HG02938 (cell line): ENCODE data around the gene STK39.

Source experiments
- ATAC-seq: cut with Tn5 transposase; IDR thresholded peaks from one replicate; pipeline ENCODE4 v1.9.1; 2021; ENCODE audit warnings: mild to moderate bottlenecking, moderate library complexity; ENCODE audit not compliant: unreplicated experiment

Gene STK39

DNA sequence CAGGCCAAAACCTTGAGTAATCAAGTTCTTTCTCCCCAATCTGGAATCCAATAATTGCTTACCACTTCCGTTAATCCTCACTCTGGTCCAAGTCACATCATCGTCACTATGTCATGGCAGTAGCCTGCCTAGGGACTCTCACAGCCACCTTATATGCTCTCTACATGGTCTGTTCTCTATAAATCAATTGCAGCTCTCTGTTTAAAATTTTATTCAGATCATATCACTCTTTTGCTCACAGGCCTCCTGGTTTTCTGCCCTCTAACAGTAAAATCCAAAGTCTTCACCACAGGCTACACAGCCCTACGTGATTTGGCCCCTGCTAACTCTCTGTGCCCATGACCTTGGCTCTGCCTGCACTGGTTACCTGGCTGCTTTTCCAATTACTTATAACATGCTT is 188.7 kb downstream of the STK39 start:
- no peak for ATAC-seq

DNA sequence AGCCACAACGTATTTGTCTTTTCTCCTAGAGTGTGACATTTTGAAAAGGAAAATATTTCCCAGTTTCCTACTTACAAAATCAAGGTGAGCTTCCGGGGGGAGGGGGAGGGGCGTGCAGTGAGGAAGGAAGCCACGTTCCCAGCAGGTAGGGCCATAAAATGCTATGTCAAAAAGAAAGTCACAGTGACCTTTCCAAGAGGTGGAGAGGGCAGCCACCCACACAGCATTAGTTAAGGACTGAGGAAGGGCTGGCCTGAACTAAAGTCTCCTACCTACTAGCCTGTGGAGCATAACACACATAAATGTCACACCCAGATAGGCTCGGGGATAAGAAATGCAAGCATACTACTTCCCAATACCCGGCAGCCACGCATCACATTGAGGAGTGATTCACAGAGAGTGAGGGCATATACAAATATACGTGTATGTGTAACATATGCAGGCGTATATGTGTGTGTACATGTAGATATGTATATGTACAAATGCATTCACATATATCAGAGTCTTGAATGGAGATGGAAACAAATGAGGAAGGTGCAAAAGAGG is 191.1 kb downstream of the STK39 start:
- ATAC-seq = no peak

DNA sequence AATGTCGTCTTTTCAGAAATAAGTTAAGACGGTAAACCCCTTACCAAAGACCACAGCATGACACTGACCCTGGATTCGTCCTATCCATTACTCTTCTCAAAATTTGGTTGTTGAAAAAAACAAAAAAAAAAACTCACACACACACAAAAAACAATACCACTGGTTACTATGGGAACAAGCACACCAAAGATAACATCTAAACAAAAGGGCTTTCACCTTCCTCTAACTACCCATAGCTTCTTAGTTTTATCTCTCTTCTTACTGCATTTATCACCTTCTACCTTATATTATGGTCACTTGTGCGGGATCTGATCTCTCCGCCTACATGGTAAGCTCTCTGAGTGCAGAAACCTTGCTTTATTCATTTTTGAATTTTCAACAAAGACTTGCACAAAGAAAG is 192.7 kb downstream of the STK39 start:
- ATAC-seq = no peak

DNA sequence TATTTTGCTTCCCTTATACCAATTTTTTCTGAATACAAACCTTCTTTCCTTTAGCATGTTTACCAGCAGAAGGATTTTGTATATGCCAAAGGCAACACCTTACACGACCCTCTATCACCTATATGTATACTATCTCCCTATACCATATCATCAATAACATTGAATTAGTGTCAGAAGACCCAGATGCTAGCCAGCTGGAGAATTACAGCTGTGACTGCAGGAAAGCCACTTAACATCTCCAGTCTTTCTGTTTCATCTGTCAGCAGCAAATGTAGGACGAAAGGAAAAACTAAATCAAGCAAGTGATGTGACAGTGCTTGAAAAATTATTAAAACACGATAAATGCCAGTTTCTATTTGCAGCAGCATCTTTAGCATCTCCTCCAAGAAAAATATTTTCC is 193.7 kb downstream of the STK39 start:
- ATAC-seq = no peak

DNA sequence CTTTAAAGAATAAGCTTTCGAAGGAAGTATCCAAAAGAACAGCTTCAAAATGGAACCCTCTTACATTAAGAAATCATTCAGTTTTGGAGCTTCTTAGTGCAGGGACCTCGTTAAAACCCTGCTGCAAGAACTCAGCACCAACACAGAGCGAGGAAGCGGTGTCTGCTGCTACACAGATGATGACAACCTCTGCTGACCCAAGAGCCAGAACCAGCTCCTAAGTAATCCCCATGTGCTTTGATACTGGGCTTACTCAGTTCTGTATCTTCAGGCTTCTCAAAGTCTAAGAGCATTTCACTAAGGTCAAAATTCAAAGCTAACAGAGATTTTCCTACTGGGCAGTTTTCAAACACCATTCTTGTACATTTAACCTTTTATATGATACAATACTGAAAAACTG is 194.6 kb downstream of the STK39 start:
- ATAC-seq = no peak

DNA sequence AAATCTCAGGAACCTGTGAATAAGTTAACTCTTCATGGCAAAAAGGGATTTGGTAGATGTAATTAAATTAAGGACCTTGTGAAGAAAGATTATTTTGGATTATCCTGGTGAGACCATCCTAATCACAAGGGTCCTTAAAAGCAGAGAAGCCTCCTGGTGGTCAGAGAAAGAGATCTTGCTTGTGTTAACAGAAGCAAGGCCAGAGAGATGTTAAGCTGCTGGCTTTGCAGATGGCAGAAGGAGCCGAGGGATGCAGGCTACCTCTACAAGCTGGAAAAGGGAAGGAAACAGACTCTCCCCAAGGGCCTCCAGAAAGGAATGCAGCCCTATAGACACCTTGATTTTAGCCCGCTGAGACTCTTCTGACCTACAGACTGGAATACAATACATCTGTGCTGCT is 197.0 kb downstream of the STK39 start:
- no peak for ATAC-seq

DNA sequence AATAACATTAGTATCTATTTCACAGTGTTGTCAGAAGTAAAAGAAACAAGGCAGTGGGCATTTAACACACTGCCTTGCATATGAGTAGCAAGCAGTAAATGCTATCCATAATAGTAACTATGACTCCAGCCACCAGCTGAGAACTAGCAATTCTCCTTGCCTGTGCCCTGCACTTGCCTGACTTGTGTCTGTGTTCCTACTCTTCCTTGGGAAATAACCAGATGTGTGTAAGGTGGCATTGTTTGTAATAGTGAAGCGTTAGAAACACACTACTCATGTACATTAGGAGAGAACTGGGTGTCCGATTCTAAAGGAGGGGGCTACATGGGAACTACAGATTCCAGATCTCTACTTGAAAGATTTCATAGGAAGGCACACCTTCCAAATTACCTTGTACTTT is 197.8 kb downstream of the STK39 start:
- ATAC-seq = no peak

DNA sequence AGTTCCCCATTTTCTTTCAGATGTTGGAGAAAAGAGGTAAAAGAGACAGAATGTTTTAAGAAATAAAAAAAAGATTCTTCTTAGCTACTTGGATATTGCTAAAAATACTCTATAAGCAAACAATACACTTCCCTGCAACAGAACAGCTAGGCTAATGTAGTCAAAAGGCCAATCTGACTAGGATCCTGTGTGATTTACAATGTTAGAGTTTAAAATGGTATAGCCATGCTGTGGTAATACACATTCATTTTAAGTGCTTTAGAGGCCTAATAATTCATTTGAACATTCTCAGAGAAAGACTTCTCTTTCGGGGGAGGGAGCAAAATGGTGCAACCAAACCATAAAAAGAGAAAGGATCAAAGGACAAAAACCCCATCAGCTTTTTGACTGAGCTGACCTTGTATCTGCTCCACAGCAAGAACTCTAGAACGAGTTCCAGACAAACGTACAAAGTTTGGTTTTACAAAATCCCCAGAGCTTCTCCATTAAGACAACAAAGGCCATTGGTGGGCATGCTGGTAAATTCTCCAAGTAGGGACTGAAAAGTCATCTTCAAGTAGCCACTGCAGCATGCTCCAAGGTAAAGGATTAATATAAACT is 200.2 kb downstream of the STK39 start:
- ATAC-seq = no peak

DNA sequence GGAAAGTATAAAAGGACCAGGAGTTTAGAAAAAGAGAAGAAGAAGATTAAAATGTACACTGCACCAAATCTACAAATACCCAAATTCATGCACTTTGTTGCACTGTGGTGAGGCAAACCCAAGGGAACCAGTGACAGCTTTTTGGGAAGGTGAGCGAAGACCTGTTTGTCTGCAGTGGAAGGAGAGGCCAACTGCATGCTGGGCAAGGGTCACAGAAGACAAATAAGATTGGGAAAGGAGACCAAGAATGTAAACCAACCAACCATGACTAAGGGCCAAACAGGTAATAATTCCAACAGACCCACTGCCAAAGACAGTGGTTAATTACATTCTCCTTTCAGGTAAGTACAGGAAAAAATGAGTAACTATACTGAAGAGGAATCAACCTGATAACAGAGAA is 202.8 kb downstream of the STK39 start:
- ATAC-seq = no peak

DNA sequence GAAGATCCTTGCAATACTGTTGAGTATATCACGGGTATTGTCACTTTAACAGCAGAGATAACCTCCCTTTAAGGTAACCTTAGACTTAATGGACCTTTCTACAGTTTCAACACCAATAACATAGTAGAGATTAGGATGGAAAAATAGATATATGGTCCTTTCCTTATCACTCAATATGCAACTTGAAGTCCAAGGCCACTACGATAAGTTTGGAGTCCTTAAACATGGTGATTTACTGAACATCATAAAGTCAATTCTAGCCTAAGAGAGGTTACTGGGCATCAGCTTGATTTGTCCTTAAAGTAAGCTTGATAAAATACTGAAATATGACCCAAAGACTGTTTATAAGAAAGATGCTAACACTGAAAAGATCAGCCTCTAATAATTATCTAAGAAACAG is 203.2 kb downstream of the STK39 start:
- no peak for ATAC-seq

DNA sequence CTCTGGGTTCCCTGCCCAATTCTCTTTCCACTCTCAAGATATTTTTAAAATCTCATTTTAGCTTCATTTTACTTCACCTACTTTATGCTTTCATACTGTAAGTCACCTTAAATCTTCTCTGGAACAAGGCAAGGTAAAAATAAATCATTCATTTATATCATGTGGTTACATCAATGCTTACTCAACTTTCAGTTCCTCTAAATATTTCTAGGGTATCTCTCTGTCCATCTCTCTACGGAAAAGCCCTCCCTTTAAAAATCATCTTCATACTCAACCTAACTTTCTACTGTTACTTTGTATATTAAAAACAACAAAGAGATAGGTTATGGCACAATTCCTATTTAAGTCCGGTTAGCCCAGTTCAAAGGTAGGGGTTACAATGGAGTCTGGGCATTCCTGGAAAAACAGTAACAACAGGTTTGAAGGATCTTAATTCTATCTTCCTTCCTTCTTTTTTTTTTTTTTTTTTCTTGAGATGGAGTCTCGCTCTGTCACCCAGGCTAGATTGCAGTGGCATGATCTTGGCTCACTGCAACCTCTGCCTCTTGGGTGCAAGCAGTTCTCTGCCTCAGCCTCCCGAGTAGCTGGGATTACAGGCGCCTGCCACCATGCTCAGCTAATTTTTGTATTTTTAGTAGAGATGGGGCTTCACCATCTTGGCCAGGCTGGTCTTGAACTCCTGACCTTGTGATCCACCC is 205.1 kb downstream of the STK39 start:
- peak; percentile 98 for ATAC-seq

DNA sequence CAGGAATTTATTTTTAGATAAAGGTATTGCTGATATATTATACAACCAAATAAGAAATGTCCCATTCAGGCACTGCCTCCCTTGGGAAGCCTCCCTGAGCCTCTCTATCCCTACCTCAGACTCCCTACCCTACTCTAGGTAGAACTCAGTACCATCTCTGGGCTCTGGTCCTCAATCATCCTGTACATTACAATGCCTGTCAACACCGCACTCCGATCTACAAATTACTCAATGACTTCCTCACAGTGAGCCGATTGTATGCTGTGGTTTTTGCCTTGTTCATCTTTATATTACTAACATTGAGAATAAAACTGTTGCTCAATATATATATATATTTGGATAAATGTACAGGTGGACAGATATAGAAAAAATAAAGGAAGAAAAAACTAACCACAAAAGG is 207.5 kb downstream of the STK39 start:
- peak; percentile 25 for ATAC-seq

DNA sequence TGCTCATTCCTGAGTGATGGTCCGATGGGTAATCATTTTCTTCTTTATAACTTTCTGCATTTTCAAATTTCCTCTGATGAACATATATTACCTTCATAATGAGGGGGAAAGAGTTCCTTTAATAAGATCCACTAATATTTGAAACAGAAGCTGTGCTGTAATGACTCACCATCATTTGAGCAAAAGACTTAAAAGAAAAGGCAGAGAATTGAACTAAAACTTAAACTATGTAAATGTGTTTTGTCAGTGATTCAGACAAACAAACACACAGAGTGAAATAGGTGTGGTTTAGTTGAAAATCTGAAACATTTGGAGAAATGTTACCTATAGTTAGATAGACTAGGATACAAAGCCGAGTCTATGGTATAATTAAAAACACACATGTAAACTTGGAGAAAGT is 209.6 kb downstream of the STK39 start:
- no peak for ATAC-seq

DNA sequence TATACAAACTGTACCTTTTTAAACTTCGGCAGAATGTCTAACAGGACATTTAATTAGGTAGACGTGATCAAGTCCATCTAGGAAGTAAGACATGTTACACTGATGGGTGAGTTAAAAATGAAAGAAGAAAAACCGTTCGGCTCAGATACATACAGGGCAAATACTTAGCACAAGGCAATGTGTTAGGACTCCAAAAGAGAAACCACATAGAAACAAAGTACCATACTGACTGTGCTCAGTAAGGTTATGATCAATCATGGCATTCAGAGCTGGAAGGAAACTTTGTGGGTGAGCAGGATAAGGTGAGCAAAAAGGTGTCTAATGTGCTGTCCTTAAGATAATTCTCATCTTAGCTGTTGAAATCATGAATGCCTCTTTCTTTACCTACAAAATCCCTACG is 211.9 kb downstream of the STK39 start:
- peak; percentile 66 for ATAC-seq

DNA sequence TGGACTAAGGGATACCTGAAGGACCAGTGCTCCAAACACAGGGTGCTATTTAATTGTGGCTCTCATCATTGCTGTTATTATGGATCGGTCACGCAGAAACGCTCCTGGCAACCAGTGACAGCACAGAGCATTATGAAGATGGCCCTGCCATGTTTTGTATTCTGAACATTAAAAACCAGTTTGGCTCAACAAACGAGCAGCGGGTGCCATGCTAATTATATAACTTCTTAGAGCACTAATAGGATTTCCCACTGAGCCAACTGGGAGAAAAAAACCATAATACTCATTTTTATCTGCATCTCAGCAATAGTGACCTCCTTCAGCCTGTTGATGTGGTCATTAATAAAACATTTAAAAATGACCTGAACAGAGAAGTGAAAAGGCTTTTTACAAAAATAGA is 212.8 kb downstream of the STK39 start:
- no peak for ATAC-seq

DNA sequence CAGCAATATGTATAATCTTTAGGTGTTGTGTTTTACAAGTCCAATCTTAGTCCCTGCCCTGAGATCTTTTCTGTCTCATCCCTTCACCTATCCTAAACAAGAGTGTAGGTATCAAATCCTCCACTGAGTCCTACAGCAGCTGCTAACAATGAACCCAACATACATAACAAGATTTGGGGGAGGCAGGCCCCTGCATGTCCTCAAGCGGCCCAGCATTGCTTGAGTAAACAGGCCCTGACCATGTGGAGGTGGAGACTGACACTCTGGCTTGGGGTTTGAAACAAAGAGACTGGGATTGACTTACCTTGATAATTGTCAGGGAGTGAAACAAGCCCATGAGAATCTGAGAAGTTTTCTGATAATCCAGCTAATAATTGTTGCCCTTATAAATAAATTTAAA is 213.4 kb downstream of the STK39 start:
- no peak for ATAC-seq

DNA sequence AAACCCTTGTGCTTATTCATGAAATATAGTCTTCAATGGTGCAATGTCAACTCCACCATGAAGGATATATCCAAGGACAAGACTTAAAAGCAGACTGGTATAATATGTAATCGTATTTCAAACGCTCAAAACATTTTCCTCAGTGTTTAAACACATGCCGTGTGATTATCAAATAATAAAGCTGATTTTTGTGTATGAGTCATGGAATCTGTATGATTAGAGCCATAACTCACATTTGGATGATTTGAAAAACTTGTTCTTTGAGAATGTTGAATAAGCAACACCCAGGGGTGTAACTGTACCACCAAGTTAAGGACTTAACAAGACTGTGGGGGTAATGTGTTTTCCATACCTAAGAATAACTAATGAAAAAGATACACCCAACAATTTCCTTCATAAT is 215.3 kb downstream of the STK39 start:
- no peak for ATAC-seq

DNA sequence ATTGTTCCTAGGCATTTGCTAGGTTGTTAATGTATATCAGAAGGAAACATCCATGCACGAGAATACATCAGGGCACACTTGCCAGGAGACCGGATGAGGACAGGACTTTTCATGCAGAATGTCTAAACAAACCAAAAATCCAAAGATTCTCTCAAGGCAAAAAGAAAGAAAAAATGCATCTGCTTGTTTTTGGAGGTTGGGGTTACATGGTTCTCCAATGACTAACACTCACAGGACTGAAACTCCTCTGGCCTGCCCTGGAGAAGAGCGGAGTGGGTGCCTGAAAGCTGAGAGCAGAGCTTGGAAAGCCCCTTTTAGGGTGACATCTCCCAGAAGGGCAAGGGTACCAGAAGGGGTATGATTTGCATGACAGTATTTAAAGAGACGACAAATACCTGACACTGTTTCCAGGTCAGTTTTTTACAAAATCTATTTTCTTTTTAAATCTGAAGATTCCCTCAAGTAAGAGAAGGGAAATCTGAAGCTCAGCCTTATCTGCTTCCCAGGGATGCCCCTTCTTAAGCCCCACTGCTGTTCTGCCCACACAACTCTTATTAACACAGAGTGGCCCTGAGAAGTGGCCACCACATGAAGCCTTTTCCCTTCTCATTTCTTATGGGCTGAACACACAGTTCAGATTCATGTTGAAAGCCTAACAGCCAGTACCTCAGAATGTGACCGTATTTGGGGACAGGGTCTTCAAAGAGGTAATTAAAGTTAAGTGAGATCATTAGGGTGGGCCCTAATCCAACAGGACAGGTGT is 216.4 kb downstream of the STK39 start:
- ATAC-seq = peak; percentile 75

DNA sequence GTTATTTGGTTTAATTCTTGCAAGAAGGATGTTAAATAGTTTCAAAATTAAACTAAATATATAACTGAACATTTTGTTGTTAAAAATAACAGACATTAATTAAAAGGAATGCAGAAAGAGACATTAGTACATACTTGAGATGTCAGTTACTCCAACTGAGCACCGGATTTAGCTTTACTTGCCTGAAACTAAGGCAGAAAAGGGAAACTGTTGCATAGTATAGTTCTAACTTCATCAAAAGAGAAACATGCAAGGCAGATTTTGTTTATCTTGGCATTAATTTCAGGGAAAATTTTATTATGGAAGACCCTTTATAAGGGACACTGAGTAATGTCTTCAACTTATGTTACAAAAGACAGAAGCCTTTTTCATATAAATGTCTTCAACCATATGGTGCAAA is 218.3 kb downstream of the STK39 start:
- no peak for ATAC-seq

DNA sequence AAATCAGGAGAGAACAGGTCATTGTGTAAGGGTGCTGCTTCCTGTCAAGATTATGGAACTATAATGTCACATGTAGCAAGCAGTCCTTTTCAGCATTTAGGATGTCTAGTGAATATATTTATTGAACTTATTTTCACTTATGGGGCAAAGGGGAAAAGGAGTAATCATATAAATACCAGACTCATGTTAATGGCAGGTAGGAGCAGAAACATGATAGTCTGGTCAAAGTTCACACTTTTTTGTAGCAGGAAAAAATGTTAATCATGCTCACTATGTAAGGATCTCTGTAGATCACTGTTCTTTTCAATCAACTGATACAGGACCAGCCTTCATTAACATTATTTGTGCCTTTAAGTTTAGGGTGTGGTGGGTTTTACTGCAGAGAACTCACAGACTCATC is 219.0 kb downstream of the STK39 start:
- no peak for ATAC-seq

DNA sequence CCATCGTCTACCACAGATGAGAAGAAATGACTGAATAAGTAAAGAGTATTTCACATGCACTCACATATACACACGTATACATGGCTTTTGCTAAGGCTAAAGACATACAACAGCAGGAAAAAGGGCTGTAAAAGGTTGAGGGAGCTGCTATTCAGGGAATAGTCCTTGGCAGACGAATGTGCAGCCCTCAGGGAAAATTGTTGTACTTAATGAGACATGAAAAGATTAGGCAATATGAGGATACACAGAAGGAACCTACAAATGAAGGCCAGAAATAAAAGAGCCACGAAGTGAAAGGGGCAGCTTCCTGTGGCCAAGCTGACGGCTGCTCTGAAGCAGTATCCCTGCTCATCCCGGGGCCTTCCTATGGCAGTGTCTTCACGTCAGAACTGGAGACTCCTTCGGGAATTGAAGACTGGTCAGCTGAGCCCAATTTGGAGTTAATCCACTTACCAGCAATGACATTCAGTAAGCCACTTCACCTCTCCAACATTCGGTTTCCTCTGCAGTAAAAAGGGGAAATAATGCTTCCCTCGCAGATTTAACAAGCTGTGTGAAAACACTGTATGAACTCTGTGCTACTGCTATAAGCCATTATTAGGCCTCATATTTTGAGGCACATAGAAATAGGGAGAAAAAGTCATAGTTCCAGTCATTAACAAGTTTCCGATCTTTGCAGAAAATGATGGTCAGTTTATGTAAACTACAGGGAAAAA is 221.8 kb downstream of the STK39 start:
- ATAC-seq = no peak
